Measurements from ENCODE around the gene CEP85L.

The CEP85L gene

GRCh38 chr6:118606268-118606667 is 45.1 kb downstream of the CEP85L start:
- no peak overlapping the region for H3K4me2 ChIP-seq (ENCODE audit: low read depth, low read length, poor library complexity, severe bottlenecking)
- H3F3A ChIP-seq (ENCODE audit: insufficient read depth): no peaks in the 10 kb centered on the region
- H3K4me3 ChIP-seq (ENCODE audit: insufficient read depth, low read length, poor library complexity, severe bottlenecking): no peak overlapping the region
- no peaks in the 10 kb centered on the region for H3K79me2 ChIP-seq (ENCODE audit: insufficient read depth, low read length)
- peaks cover 5% of the 10 kb centered on the region; the same call in 1 of the 2 replicates for H3K9me3 ChIP-seq (ENCODE audit: insufficient read depth, low read length)
- H3K27me3 ChIP-seq (ENCODE audit: low read length): no peaks in the 10 kb centered on the region
- H3K27ac ChIP-seq (ENCODE audit: low read depth, low read length): no peak overlapping the region
- H3K9ac ChIP-seq (ENCODE audit: low read length): no peak overlapping the region
- 0 out of 2 replicates have a peak, but pooled peaks cover 2% of the 10 kb centered on the region for H3K36me3 ChIP-seq (ENCODE audit: low read length)
- H4K20me1 ChIP-seq (ENCODE audit: low read depth, low read length): no peaks in the 10 kb centered on the region
- H3K9me2 ChIP-seq (replicated peaks; ENCODE audit: insufficient read depth, low read length): no peaks in the 10 kb centered on the region
- H2AFZ ChIP-seq (ENCODE audit: low read depth, low read length, severe bottlenecking): no peak overlapping the region
- TF ChIP-seq EZH2phosphoT487 (conservative IDR thresholded peaks at IDR 0.05; ENCODE audit: low read length) (no peak), CTCF (IDR thresholded peaks at IDR 0.05; ENCODE audit: insufficient read depth, low read length, poor library complexity, severe bottlenecking) (no peak)

DNA sequence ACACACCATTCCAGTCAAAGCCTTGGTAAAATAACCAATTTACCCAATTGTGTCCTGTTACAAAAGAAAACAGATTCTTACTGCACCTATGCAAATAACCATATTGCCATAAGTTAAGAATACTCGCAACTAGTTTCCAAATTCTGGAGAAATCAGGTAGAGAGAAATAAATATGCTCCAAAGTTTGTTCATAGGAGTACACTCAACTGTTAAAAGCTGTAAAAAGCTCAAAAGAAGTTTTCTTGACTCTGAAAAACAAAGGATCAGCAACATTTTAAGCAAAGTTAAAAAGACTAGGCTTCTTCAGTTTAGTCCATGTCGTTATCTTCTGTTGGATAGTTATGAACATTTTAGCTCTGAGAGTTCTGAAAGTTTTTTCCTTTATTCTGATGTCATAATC is 48.0 kb downstream of the CEP85L start:
- Histone ChIP-seq H3K27ac (ENCODE audit: low read depth, low read length) (no peak overlapping the region), H3K9ac (ENCODE audit: low read length) (no peak overlapping the region), H3F3A (ENCODE audit: insufficient read depth) (no peaks in the 10 kb centered on the region), H3K4me3 (ENCODE audit: insufficient read depth, low read length, poor library complexity, severe bottlenecking) (no peak overlapping the region), H3K9me3 (ENCODE audit: insufficient read depth, low read length) (peaks cover 5% of the 10 kb centered on the region; the same call in 1 of the 2 replicates), H3K9me2 (replicated peaks; ENCODE audit: insufficient read depth, low read length) (no peaks in the 10 kb centered on the region), H4K20me1 (ENCODE audit: low read depth, low read length) (no peaks in the 10 kb centered on the region), H3K27me3 (ENCODE audit: low read length) (no peaks in the 10 kb centered on the region), H3K79me2 (ENCODE audit: insufficient read depth, low read length) (no peaks in the 10 kb centered on the region), H3K4me2 (ENCODE audit: low read depth, low read length, poor library complexity, severe bottlenecking) (no peak overlapping the region), H2AFZ (ENCODE audit: low read depth, low read length, severe bottlenecking) (no peak overlapping the region), H3K36me3 (ENCODE audit: low read length) (0 out of 2 replicates have a peak, but pooled peaks cover 2% of the 10 kb centered on the region)
- TF ChIP-seq CTCF (IDR thresholded peaks at IDR 0.05; ENCODE audit: insufficient read depth, low read length, poor library complexity, severe bottlenecking) (no peak), EZH2phosphoT487 (conservative IDR thresholded peaks at IDR 0.05; ENCODE audit: low read length) (no peak)

DNA sequence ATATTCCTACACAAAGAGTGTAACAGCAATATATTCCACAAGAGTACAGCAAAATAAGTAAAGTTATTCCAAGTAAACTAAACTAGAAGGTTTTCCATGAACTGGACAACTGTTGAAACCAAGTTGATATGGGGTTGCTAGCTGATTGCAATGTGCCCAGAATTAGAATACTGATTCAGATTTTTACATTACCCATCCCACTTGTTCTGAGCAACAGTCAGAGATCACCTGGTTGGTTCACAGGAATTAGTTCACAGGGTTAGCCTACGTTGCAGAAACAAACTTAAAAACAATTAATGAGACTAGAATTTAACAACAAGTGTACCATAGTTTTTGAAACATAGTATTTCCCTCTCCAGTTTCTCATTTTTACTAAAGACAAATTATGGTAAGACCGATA is 49.1 kb downstream of the CEP85L start:
- Histone ChIP-seq H3K79me2 (ENCODE audit: insufficient read depth, low read length) (no peaks in the 10 kb centered on the region), H2AFZ (ENCODE audit: low read depth, low read length, severe bottlenecking) (no peak overlapping the region), H3K36me3 (ENCODE audit: low read length) (0 out of 2 replicates have a peak, but pooled peaks cover 2% of the 10 kb centered on the region), H3K27me3 (ENCODE audit: low read length) (no peaks in the 10 kb centered on the region), H3K4me2 (ENCODE audit: low read depth, low read length, poor library complexity, severe bottlenecking) (no peak overlapping the region), H3F3A (ENCODE audit: insufficient read depth) (no peaks in the 10 kb centered on the region), H3K9ac (ENCODE audit: low read length) (no peak overlapping the region), H4K20me1 (ENCODE audit: low read depth, low read length) (no peaks in the 10 kb centered on the region), H3K9me2 (replicated peaks; ENCODE audit: insufficient read depth, low read length) (no peaks in the 10 kb centered on the region), H3K4me3 (ENCODE audit: insufficient read depth, low read length, poor library complexity, severe bottlenecking) (no peak overlapping the region), H3K27ac (ENCODE audit: low read depth, low read length) (no peak overlapping the region), H3K9me3 (ENCODE audit: insufficient read depth, low read length) (peaks cover 5% of the 10 kb centered on the region; the same call in 1 of the 2 replicates)
- TF ChIP-seq CTCF (IDR thresholded peaks at IDR 0.05; ENCODE audit: insufficient read depth, low read length, poor library complexity, severe bottlenecking): no peak
- TF ChIP-seq EZH2phosphoT487 (conservative IDR thresholded peaks at IDR 0.05; ENCODE audit: low read length): no peak
